PC-9 (cell line): ENCODE measurements around the gene ASTN2.

Experiments
- EZH2 ChIP-seq: fragments of 200-600 bp; sonication (generic); IDR thresholded peaks from 2 replicates; pipeline ENCODE4 v1.8.0; 2017; ENCODE audit warnings: antibody characterized with exemption, low read depth
- TF ChIP-seq, protein P1 (sequence below): fragments of 200-600 bp; sonication (generic); conservative IDR thresholded peaks from 2 replicates; pipeline ENCODE4 v1.6.1; 2017; ENCODE audit warnings: mixed run types, antibody characterized with exemption, mild to moderate bottlenecking, moderate library complexity

DNA sequence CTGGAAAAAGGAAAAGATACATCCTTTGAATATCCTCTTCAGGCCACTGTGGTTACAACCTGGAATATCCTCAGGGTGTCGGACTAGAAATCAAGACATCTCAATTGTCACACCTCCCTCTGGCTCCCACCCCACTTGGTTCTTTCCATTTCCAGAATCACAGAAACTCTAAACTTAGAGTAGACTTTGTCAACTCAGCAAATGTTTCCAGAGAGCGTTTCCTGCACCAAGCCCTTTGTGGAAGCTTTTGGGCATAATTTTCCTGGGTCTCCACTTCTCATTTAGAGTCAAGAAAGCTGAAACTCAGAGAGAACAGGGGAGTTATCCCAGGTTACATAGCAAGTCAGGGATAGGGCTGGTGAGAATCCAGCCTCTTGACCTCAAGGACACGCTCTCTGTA is 108.8 kb downstream of the ASTN2 start:
- TF ChIP-seq EZH2, result no peak
- TF ChIP-seq, protein P1, sequence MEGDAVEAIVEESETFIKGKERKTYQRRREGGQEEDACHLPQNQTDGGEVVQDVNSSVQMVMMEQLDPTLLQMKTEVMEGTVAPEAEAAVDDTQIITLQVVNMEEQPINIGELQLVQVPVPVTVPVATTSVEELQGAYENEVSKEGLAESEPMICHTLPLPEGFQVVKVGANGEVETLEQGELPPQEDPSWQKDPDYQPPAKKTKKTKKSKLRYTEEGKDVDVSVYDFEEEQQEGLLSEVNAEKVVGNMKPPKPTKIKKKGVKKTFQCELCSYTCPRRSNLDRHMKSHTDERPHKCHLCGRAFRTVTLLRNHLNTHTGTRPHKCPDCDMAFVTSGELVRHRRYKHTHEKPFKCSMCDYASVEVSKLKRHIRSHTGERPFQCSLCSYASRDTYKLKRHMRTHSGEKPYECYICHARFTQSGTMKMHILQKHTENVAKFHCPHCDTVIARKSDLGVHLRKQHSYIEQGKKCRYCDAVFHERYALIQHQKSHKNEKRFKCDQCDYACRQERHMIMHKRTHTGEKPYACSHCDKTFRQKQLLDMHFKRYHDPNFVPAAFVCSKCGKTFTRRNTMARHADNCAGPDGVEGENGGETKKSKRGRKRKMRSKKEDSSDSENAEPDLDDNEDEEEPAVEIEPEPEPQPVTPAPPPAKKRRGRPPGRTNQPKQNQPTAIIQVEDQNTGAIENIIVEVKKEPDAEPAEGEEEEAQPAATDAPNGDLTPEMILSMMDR, result no peak
